NCI-H748 treated with DMSO at 0.1 percent for 48 hours (cell line): ENCODE measurements around the gene ADGRG3.
"Not testable (repeated sequence)": the region's sequence is repeated elsewhere in the genome, so short reads cannot be mapped to it uniquely, and the experiment has no call there.

Source experiments
- DNase-seq: peaks from one replicate; lab custom pipeline; 2025; lab: John Stamatoyannopoulos, UW

The ADGRG3 gene

GRCh38 chr16:57697896-57698537 is 29.9 kb downstream of the ADGRG3 start:
- no peak for DNase-seq

DNA sequence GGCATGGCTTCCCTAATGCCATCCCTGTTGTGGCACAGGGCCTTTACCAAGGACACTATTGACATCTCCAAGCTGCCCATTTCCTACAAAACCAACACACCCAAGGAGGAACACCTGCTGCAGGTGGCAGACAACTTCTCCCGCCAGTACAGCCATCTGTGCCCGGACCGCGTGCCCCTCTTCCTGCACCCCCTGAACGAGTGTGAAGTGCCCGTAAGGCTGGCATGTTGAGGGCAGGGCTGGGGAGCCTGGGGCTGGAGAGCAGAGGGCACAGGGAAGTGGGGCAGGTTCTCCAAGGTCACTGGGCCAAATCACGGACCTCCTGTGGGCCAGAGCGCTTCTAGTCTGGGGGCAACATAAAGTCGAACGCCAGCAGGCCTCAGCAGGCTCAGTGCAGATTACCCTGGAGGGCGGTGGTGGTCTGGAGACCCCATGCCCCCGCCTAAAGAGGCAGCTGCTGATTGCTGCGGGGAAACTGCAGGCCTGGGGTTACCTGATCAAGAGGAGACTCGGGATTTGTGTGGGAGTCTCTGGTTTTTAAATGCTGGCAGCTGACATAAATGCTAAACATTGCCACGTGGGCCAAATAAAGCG is 30.8 kb downstream of the ADGRG3 start:
- no peak for DNase-seq

GRCh38 chr16:57699481-57699880 is 31.4 kb downstream of the ADGRG3 start:
- DNase-seq = no peak

- no peak for DNase-seq
These were observed 31.8 kb downstream of the ADGRG3 start for GRCh38 chr16:57699899-57700298.

- no peak for DNase-seq
These were observed 32.9 kb downstream of the ADGRG3 start for GRCh38 chr16:57700781-57701551.

DNA sequence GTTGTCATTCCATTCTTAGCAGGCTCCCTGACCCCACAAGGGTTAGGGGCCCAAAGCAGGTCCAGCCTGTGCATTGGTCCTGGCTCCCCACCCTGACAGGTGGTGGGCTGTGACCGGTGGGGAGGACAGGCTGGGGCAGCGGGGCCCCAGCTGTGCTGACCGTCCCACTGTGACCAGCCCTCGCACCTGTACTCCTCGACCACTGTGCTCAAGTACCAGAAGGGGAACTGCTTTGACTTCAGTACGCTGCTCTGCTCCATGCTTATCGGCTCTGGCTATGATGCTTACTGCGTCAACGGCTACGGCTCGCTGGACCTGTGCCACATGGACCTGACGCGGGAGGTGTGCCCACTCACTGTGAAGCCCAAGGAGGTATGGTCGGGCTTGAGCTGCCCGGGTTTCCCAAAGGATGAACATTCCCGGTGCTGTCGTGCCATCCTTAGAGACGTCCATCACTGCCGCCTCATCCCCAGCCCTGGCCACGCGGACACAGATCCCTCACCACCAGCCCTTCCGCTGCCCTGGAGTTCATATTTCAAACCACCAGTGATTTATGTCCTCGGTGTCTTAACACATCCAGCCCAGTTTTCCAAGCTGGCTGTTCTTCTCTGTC is 33.8 kb downstream of the ADGRG3 start:
- no peak for DNase-seq

DNA sequence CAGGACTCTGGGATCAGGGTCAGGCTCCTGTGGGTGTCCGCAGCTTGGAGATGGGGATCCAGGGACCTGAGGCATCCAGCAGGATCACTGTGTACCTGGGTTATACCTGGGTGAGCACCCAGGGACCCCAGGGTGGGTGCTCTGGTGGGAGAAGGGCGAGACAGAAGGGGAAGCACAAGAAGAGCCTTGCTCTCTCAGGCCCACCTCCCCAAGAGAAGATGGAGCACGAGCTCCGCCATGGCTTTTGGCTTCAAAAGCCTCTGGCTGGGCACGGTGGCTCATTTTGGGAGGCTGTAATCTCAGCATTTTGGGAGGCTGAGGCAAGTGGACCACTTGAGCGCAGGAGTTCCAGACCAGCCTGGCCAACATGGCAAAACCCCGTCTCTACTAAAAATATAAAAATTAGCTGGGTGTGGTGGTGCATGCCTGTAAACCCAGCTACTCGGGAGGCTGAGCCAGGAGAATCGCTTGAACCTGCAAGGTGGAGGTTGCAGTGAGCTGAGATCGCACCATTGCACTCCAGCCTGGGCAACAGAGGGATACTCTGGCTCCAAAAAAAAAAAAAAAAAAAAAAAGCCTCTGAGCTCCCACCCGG is 35.4 kb downstream of the ADGRG3 start:
- DNase-seq = no peak

- no peak for DNase-seq
These were observed 36.2 kb downstream of the ADGRG3 start for GRCh38 chr16:57704011-57704904.

DNA sequence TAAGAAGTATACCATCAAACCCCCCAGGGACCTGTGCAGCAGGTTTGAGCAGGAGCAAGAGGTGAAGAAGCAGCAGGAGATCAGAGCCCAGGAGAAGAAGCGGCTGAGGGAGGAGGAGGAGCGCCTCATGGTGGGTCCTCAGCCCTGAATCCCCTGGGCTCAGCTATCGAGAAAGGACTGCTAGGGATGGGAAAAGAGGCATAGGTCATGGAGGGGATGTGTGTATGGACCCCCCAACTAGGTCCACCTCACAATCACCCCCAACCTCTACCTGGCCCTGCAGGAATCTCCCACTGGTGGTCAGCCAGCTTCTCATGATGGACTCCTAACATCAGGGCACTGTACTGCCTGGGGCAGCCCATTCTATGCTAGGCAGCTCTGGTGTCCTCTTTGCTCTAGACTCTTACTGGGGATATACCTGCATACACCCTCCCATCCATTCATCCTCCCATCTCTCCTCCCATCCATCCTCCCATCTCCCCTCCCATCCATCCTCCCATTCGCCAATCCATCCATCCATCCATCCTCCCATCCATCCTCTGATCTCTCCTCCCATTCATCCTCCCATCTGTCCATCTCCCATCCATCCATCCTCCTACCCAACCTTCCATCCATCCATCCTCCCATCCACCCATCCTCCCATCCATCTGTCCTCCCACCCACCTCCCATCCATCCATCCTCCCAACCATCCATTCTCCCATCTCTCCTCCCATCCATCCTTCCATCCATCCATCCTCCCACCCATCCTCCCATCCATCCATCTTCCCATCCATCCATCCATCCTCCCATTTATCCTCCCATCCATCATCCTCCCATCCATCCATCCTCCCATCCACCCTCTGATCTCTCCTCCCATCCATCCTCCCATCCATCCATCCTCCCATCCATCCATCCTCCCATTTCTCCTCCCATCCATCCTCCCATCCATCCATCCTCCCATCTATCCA is 37.1 kb downstream of the ADGRG3 start:
- DNase-seq = no peak

DNA sequence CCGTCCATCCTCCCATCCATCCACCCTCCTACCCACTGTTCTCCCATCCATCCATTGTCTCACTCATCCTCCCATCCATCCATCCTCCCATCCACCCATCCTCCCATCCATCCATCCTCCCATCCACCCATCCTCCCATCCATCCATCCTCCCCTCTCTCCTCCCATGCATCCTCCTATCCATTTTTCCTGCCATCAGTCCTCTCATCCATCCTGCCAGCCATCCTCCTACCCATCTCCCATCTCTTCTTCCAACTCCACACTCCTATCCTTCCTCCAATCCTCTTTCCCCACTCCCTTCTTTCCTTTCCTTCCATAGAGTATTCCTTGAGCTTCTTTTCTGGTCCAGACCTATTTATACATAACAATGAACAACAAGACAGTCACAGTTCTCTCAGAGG is 38.6 kb downstream of the ADGRG3 start:
- no peak for DNase-seq

DNA sequence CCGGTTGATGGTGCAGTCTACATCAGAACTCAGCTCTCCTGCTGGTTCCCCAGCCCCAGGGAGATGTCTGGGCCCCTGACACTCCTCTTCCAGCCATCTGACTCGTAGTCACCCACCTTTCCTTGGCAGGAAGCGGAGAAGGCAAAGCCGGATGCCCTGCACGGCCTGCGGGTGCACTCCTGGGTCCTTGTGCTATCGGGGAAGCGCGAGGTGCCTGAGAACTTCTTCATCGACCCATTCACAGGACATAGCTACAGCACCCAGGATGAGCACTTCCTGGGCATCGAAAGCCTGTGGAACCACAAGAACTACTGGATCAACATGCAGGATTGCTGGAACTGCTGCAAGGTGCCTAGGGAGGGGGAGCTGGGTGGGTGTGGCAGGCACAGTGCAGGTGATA is 39.2 kb downstream of the ADGRG3 start:
- no peak for DNase-seq

GRCh38 chr16:57708168-57708567 is 40.1 kb downstream of the ADGRG3 start:
- no peak for DNase-seq

DNA sequence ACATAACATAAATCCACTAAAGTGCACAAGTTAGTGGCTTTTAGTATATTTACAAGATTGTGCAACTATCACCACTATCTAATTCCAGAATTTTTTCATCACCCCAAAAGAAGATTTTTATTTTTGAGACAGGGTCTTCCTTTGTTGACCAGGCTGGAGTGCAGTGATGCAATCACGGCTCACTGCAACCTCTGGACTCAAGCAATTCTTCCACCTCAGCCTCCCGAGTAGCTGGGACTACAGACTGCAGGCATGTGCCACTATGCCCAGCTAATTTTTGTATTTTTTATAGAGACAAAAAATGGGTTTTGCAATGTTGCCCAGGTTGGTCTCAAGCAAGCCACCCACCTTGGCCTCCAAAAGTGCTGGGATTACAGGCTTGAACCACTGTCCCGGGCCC is 41.6 kb downstream of the ADGRG3 start:
- DNase-seq = no peak

GRCh38 chr16:57711346-57711745 is 43.2 kb downstream of the ADGRG3 start:
- no peak for DNase-seq

- no peak for DNase-seq
These were observed 43.9 kb downstream of the ADGRG3 start for GRCh38 chr16:57711993-57712392.

DNA sequence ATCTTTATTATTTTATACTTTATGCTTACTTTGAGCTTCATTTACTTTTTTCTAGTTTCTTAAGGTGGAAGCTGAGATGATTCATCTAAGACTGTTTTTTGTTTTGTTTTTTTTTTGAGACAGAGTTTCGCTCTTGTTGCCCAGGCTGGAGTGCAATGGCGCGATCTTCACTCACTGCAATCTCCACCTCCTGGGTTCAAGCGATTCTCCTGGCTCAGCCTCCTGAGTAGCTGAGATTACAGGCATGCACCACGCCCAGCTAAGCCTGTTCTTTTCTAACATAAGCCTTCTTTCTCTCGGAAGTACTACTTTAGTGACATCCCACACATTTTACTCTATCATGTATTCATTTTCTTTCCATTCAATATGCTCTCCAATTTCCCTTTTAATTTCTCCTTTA is 44.5 kb downstream of the ADGRG3 start:
- not testable (repeated sequence) for DNase-seq

DNA sequence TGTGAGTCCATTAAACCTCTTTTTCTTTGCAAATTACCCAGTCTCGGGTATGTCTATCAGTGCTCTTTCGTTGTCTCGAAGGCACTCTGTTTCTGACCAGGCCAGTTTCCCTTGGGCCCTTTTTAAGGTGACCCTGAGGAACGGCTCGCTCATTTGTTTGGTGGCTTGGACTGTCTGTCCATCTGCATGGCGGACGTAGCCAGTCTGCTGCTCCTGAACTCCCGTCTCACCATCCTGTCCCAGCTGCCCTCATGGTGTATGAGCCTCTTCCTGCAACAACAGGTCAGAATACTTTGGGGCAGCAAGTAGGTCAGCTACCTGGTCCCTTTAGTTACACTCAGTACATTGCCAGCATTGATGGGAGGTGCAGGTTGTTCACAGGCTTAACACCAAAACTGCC is 45.5 kb downstream of the ADGRG3 start:
- DNase-seq = no peak

GRCh38 chr16:57714047-57714446 is 45.9 kb downstream of the ADGRG3 start:
- no peak for DNase-seq

GRCh38 chr16:57720142-57720575 is 52.1 kb downstream of the ADGRG3 start:
- no peak for DNase-seq
